Tibial nerve (tissue), 4 donors: ENCODE data around the gene HAL. TPM values are rescaled to one million over a fixed set of nuclear protein-coding genes. Genes with fewer than 3 reads are reported as not detected.

Experiments
- DNase-seq, 2 donors: peaks; one replicate each; pipeline ENCODE4 v3.0.0-alpha.2; 2019; ENCODE audit warnings: low spot score in 2 of 2
- H3K27ac ChIP-seq, 4 donors: fragments of 200-600 bp; sonication (generic) in 3 of 4; one replicate each; pipeline ENCODE4 v1.5.1; 2017 to 2019; ENCODE audit warnings: mild to moderate bottlenecking in 1 of 4
- H3K27me3 ChIP-seq, 2 donors: fragments of 200-600 bp; sonication (generic) in 1 of 2; one replicate each; pipeline versions ENCODE4 v1.5.1 to v1.6.0; 2017 to 2019
- H3K36me3 ChIP-seq, 3 donors: fragments of 200-600 bp; sonication (generic); one replicate each; pipeline ENCODE4 v1.5.1; 2018 to 2019
- H3K4me1 ChIP-seq, 4 donors: fragments of 200-600 bp; sonication (generic) in 3 of 4; one replicate each; pipeline ENCODE4 v1.5.1; 2017 to 2019
- H3K4me3 ChIP-seq, 4 donors: fragments of 200-600 bp; sonication (generic) in 3 of 4; one replicate each; pipeline ENCODE4 v1.5.1; 2017 to 2019; ENCODE audit warnings: mild to moderate bottlenecking in 1 of 4, moderate library complexity in 1 of 4
- H3K9me3 ChIP-seq, 4 donors: fragments of 200-600 bp; sonication (generic) in 3 of 4; one replicate each; pipeline ENCODE4 v1.5.1; 2017 to 2019
- CTCF ChIP-seq, 5 experiments: fragments of 200-600 bp in 3 of 5; fragments of 450-650 bp in 2 of 5; sonication (generic) in 3 of 5; IDR thresholded peaks; one replicate each; pipeline ENCODE4 v1.5.1; 2016 to 2019; ENCODE audit warnings: antibody characterized with exemption in 5 of 5, mild to moderate bottlenecking in 3 of 5, moderate library complexity in 2 of 5
- EP300 ChIP-seq, 2 donors: sonication (generic); formaldehyde crosslinking; IDR thresholded peaks; one replicate each; pipeline ENCODE4 v1.6.1; 2017; ENCODE audit warnings: antibody characterized with exemption in 2 of 2, mild to moderate bottlenecking in 1 of 2
- POLR2A ChIP-seq, 2 donors: fragments of 450-650 bp; IDR thresholded peaks; one replicate each; pipeline ENCODE4 v1.6.1; 2017; ENCODE audit warnings: antibody characterized with exemption in 2 of 2, mild to moderate bottlenecking in 2 of 2, moderate library complexity in 2 of 2
- WGBS, 2 donors: methylation state at CpG; one replicate each; pipeline ENCODE4 v1.1.5; 2018; 5-methylcytosine and 5-hydroxymethylcytosine counted together
- total RNA-seq, 4 donors: library from RNA; depleted of rRNA; stranded (reverse); fragments of >200 nt; gene quantifications; one replicate each; pipeline ENCODE4 v1.1.0, GENCODE V29; 2016

HAL gene
- total RNA-seq, 4 donors from 2014 or later, result 0.20 to 1.5 (median 0.32) TPM

- H3K4me1 ChIP-seq, result no peaks in the 10 kb centered on the region
- DNase-seq, result no peak
- no peak overlapping the region for H3K27ac ChIP-seq
- H3K36me3 ChIP-seq, result no peaks in the 10 kb centered on the region
- no peak overlapping the region for H3K4me3 ChIP-seq
- WGBS, 2 donors, result 87 to 92% methylated on average over 1 of the region's 1 CpG
- no peaks in the 10 kb centered on the region for H3K27me3 ChIP-seq
- H3K9me3 ChIP-seq, result no peaks in the 10 kb centered on the region
- TF ChIP-seq CTCF (IDR thresholded peaks at IDR 0.05) (no peak), EP300 (IDR thresholded peaks at IDR 0.05) (no peak), POLR2A (IDR thresholded peaks at IDR 0.05) (no peak)
Observed at GRCh38 chr12:96041181-96041580, 45.0 kb upstream of the HAL start.

- Histone ChIP-seq H3K9me3 (no peaks in the 10 kb centered on the region), H3K27ac (no peak overlapping the region), H3K4me3 (no peak overlapping the region), H3K27me3 (no peaks in the 10 kb centered on the region), H3K4me1 (no peaks in the 10 kb centered on the region), H3K36me3 (no peaks in the 10 kb centered on the region)
- DNase-seq, result no peak
- no peak for TF ChIP-seq CTCF (IDR thresholded peaks at IDR 0.05)
- no peak for TF ChIP-seq EP300 (IDR thresholded peaks at IDR 0.05)
- TF ChIP-seq POLR2A (IDR thresholded peaks at IDR 0.05), result no peak
- whole genome bisulfite sequencing, 2 donors, result 72 to 80% methylated on average over 3 of the region's 3 CpGs
Observed at GRCh38 chr12:96040305-96041133, 44.4 kb upstream of the HAL start.

GRCh38 chr12:96039516-96039915, 43.4 kb upstream of the HAL start:
- H3K4me1 ChIP-seq, result peaks cover 0 to 3% (median 0%) of the 10 kb centered on the region in 4 donors
- no peaks in the 10 kb centered on the region for H3K9me3 ChIP-seq
- TF ChIP-seq EP300 (IDR thresholded peaks at IDR 0.05) (no peak), POLR2A (IDR thresholded peaks at IDR 0.05) (no peak), CTCF (IDR thresholded peaks at IDR 0.05) (no peak)
- DNase-seq, result no peak
- no peaks in the 10 kb centered on the region for H3K36me3 ChIP-seq
- WGBS, 2 donors, result 88 to 93% methylated on average over 3 of the region's 3 CpGs
- H3K4me3 ChIP-seq, result no peak overlapping the region
- no peaks in the 10 kb centered on the region for H3K27me3 ChIP-seq
- H3K27ac ChIP-seq, result no peak overlapping the region

- H3K9me3 ChIP-seq, result no peaks in the 10 kb centered on the region
- H3K36me3 ChIP-seq, result no peaks in the 10 kb centered on the region
- TF ChIP-seq CTCF (IDR thresholded peaks at IDR 0.05) (no peak), EP300 (IDR thresholded peaks at IDR 0.05) (no peak), POLR2A (IDR thresholded peaks at IDR 0.05) (no peak)
- H3K27ac ChIP-seq, result no peak overlapping the region
- peaks cover 0 to 26% (median 9%) of the 10 kb centered on the region in 4 donors for H3K4me1 ChIP-seq
- 91 to 92% methylated on average over 8 of the region's 8 CpGs for WGBS, 2 donors
- H3K4me3 ChIP-seq, result no peak overlapping the region
- no peaks in the 10 kb centered on the region for H3K27me3 ChIP-seq
- no peak for DNase-seq
Observed at GRCh38 chr12:96036765-96037455, 40.8 kb upstream of the HAL start.
